HG02885 (cell line): ENCODE data around the gene LRRK2.

Experiments
- ATAC-seq: cut with Tn5 transposase; IDR thresholded peaks from one replicate; pipeline ENCODE4 v1.9.1; 2021; ENCODE audit warnings: mild to moderate bottlenecking; ENCODE audit not compliant: unreplicated experiment, poor library complexity

LRRK2 gene

DNA sequence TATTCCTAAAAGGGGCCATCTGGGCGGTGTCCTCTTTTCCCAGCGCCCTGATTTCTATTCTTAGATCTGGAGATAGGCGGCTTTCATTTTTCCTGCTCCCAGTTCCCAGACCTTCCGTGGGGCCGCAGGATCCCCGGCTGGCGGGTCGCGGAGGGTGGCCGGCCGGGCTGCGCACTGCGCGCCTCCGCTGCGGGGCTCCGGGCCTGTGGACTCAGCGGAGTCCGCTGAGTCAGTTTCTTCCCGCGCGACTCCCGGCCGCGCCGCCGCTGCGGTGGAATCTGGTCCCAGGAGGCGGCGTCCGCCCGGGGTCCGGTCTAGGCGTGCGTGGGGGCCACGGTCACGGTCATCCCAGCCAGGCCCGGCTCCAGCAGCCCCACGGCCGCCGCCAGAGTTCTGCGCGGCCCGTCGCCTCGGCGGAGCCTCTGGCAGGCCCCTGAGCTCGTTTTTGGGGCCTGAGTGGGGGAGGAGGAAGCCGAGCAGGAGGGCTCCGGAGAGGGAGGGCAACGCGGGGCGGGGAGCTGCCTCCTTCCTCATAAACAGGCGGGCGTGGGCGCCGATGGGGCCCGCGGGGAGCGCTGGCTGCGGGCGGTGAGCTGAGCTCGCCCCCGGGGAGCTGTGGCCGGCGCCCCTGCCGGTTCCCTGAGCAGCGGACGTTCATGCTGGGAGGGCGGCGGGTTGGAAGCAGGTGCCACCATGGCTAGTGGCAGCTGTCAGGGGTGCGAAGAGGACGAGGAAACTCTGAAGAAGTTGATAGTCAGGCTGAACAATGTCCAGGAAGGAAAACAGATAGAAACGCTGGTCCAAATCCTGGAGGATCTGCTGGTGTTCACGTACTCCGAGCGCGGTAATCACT lies at the start of gene LRRK2:
TSS of gene LRRK2 (plus strand) at position 559 of the 853 bp plus-strand sequence. CDS start at position 694, 135 bp downstream.
- ATAC-seq, result peak; percentile 68

DNA sequence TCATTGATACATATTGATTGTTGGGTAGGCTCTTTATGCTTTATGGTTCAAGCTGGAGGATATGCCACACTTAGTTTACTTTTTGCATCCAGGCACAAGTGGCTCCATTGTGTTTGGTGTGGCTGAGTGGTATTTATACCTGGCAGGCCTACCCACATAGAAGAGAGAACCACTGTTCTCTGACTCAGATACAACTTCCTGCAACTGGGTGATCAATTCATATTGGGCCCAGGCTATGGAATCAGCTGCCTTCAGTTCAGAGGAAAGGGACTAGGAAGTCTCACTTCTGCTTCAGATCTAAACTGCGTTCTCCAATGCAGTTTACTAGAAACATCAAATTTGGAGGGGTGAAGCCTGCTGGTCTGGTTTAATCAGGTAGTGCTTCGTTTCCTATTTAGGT lies 49.8 kb upstream of the LRRK2 start:
- no peak for ATAC-seq

DNA sequence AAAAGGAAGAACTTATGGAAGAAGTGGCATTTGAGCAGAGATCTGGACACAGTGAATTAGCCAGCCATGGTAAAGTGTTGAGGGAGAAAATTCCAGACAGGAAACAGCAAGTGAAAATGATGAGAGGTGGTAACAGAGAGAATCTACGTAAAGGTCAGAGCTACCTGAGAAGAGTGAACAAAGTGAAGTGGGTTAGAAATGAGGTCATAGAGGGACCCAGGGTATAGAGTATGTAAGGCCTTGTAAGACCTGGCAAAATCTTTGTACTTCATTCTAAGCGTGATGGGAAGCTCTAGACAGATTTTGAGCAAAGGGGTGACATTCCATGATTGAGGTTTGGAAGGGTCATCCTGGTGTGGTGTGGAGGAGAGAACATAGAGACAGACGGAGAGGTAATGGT lies 49.3 kb upstream of the LRRK2 start:
- ATAC-seq, result no peak

DNA sequence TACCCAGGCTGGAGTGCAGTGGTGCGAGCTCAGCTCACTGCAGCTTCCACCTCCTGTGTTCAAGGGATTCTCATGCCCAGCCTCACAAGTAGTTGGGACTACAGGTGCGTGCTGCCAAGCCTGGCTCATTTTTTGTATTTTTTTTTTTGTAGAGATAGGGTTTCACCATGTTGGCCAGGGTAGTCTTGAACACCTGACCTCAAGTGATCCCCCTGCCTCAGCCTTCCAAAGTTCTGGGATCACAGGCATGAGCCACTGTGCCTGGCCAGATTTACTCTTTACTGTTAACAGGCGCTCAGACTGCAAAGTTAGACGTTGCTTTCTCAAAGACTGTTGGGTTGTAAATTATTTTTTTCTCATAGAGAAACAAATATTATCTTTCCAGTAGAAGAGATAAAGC lies 46.1 kb upstream of the LRRK2 start:
- ATAC-seq, result no peak

DNA sequence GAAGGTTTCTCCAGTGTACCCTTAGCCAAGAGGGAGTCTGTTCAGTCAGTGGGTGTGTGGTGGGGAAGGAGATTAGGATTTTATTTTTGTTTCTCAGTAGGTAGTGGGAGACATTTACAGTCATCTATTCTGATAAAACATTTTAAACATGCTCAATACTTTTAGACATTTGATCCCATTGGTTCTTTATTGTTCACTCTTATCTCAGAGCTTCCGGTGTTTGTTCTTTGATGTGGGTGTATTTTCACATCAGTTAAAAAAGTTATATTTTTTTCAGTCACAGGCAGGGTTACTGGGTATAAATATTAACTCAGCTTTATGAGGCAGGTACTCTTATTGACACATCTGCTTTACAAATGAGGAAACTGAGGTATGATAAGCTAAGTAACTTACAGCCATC lies 43.3 kb upstream of the LRRK2 start:
- ATAC-seq, result no peak

DNA sequence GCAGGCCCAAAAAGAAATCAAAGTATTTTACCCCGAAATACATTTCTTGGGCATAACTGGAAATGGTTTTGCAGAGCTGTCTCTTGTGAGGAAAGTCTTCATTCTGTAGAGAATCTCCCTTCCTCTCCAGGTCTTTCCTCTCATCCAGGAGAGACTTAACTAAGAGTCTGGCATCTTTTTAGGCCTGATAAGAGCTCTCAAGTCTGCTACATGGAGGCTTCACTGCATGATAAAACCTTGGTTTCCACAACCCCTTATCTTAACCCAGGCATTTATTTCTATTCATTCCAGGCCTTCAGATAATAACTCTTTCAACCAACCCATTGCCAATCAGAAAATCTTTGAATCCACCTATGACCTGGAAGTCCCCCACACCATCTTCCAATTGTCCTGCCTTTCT lies 41.1 kb upstream of the LRRK2 start:
- no peak for ATAC-seq

DNA sequence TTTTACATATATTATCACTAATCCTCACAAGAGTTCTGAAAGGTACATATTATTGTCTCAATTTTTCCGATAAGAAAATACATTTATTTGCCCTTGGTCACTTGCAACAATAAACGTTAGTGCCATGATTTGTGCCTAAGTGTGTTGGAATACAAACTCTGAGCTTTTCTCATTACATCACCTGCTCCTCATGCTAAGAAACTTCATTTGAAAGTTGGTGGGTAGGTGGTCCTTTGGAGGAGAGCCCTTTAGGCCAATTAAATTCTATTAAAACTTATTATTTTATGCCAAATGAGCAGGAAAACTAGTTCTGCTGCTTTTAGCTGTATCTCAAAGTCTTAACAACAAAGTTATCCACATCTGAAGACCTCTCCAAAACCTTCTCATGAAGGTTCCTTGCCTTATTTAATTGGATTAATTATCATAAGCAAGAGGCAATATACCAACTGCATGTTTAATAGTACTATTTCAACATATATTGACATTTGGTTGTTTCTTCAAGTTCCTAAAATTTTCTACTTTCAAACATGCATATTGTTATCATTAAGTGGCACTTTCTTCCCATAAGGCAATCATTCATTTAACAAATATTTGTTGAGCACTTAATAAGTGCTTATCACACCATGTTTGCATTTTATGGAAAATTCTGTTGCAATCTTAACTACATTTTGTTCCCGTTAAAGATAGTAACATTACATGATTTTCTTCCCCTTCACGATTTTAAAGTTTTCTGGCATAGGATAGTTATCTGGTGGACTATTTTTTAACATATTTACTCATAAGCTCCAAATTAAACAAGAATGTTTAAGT lies 40.1 kb upstream of the LRRK2 start:
- ATAC-seq, result no peak

DNA sequence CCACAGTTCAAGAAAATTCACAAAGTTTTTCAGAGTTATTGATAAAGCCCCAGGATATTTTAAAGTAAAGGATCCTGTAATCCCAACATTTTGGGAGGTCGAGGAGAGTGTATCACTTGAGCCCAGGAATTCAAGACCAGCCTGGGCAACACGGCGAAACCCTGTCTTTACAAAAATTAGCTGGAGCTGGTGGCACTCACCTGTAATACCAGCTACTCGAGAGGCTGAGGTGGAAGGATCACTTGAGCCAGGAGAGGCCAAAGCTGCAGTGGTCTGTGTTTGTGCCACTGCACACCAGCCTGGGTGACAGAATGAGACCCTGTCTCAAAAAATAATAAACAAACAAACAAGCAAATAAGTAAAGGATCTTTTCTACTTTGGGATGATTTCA lies 39.5 kb upstream of the LRRK2 start:
- ATAC-seq, result no peak

DNA sequence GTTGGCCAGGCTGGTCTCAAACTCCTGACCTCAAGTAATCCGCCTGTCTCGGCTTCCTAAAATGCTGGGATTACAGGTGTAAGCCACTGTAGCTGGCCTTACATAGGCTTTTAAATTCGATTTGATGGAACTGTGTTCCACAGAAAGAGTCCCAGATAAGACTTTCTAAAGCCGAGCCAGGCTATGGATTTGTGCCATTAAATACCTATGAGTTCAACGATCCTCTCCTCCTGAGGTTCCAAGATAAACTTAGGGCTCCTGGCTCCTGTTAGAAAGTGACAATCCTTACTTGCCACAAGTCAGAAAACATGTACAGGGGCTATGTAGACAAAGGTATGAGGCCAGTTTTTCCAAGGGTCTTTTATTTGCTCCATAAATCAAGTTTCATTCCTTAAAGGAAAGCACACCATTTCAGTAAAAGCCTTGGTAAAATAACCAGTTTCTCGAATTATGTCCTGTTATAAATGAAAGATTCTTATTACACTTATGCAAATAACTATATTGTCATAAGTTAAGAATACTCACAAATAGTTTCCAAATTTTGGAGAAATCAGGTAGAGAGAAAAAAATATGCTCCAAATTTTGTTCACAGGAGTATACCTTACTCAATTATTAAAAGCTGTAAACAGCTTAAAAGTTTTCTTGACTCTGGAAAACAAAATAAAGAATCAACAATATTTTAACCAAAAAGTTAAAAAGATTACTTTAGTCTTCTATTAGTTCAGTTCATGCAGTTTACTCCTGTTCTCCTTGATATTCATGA lies 36.1 kb upstream of the LRRK2 start:
- ATAC-seq, result no peak

DNA sequence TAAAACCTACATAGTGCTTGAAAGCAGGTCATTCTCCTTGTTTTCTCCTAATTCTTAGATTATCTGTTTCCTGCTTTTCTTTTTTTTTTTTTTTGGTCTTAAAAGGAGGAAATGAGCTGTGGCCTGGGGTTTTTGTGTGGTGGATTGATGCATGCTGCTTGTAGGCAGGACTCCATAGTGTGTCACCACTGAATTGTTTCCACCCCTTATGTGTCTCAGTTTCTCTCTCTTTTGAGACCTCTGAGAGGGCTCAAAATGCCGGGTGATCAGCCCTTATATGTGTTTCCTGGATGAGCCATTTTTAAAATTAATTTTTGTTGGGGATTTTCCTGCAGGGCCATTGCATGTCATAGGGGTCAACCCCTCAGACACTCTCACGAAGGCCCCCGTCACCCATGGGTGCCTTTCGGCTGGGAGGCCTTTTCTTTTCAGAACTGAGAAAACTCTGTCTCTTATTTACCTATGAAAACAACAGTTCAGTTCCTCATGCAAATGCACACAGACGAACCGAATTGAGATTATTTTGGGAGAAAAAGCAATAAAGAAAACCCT lies 32.0 kb upstream of the LRRK2 start:
- peak; percentile 97 for ATAC-seq

DNA sequence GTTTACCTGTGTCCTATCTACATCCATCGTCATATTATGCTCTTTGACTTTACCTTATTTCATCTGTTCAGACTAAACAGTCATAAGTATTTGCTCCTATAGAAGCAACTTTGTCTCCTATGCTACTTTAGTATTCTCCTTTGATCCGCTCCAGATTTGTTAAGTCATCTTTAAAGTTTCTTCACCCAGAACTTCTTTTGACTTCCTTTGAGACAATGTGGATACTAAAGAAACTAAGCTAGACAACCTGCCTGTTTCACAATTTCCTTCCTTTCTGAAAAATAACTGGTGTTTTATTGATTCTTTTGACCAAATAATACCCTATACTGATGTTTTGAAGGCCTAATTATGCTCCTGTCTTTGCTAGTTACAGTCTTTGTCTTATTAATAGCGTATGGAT lies 30.0 kb upstream of the LRRK2 start:
- ATAC-seq, result no peak

DNA sequence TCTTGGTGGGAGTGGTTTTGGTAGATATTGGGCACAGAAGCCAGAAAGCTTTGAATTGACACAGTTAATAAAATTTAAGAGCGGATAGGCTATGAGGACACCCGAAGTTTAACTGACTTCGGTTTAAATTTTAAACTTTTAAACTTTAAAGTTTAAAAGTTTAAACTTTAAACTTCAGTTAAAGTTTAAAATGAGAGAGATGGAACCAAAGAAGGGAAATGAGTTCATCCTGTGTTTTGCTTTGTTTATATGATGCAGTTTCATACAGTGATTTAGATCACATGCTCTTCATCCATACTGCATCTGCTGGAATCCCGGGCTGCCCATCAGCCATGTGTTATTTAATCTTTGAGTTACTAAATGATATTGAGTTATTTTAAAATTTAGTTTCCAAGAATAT lies 27.2 kb upstream of the LRRK2 start:
- no peak for ATAC-seq

DNA sequence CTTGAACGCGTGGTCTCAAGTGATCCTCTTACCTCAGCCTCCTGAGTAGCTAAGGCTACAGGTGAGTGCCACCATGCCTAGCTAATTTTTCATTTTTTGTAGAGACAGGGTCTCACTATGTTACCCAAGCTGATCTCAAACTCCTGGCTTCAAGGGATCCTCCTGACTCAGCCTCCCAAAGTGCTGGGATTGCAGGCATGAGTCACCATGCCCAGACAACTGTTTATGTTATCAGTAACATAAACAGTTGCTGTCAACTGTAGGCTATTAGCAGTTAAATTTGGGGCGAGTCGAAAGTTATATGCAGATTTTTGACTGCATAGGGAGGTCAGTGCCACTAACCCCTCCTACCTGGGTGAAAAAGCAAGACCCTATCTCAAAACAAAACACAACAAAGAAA lies 26.2 kb upstream of the LRRK2 start:
- ATAC-seq, result no peak

DNA sequence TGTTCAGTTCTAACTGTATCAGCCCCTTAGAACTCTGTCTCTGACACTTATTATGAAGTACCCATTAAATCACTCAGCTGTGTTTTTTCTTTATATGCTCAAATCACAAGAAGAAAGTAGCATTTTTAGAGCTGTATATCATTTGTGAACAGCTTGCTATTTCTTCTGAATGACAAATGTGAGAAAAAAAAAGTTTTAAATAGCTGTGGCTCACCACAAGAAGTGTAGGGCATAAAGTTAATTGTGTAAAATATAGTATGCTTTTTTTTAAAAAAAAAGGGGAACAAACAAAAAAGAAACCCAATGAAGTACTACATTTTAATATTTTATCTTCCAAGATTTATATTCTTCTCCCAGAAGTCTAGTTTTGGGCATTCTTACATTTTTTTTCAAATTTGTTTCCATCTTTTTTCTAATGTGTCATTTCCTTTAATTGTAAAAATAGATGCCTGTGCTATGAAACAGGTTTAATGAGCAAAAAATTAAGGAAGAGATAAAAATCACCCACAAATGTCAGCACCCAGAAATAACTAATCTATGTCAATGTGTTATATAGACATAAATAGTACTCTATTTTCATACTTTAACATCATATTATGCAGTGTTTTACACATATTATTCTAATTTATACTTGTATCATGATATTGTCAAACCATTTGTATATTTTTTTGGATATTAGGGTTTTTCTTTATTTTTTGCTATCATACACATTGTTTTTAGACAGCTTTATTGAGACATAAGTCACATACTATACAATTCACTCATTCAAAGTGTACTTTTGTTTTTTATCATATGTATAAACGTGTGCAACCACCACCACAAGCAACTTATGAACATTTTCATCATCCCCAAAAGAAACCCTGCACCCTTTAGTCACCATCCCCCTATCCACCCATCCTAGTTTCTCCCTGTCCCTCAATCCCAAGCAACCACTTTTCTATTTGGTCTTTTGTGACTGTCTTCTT lies 22.4 kb upstream of the LRRK2 start:
- ATAC-seq, result no peak

DNA sequence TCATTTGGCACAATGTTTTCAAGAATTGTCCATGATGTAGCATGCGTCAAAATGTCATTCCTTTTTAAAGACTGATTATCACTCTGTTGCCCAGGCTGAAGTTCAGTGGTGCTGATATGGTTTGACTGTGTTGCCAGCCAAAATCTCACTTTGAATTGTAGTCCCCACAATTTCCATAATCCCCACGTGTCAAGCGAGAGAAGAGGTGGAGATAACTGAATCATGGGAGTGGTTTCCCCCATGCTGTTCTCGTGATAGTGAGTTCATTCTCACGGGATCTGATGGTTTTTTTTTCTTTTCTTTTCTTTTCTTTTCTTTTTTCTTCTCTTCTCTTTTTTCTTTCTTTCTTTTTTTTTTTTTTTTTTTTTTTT lies 21.8 kb upstream of the LRRK2 start:
- no peak for ATAC-seq

DNA sequence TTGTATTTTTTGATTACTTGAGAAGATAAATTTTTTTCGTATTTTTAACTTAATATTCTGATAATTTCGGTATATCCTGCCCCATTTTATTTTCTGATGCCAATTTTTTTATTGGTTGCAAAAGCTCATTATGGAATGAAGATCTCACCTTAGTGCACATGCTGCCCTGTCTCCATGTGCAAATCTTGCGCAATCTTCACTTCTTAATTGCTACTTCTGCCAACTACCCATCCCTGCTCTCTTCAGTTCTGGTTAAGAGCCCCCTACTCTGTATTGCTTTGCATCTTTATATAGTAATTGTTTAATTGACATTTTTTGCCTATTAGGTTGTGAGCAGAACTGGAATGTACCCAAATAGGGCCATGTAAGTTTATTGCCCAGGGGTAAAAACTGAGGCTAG lies 20.5 kb upstream of the LRRK2 start:
- no peak for ATAC-seq

DNA sequence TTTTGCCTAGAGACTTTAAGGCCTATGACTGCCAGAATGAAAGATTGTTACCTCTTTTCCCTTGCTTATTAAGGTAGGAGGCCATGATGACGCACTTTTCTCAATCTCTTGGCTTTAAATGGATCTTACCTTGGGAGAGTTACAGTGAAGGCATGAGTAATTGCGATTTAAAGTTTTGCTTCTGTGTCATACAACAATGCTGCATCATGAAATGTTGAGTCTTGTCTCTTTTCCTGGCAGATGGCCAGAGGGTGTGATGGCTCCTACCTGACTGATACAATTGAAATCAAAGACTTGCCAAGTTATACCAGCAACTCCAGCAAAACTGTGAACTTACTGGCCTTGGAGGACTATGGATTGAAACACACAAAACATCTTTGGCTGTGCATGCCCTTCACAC lies 17.2 kb upstream of the LRRK2 start:
- no peak for ATAC-seq

DNA sequence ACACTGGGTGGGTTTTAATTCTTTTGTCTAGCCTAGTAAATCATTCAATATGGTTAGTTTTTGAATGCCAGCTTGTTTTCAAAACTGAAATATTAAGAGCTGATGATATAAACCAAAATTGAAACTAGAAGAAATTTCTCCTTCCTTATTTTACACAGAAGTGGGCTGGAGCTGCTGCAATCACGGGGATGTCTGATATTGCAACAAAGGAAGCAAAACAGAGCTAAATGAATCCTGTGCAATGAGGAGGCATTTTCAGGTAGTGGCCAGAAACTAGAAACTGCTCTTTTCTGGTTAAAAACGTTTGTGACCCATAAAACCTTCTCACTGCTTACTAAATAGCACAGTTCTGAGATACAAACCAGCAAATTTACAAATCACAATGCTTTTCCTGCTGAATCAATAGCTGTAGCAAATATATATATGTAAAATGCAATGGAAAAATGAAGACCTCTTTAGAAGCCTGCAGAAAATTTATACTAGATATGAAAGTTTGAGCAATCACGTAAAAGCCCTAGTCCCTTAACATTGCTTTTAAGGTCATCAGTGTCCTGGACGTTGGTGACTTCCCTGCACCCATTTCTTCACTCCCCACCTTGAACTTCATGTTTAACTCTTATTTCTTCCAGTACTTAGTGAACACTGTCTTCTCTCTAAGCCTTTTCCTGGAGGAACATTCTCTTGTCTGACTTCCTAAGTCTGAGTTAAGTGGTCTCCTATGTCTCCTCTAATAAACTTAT lies 15.9 kb upstream of the LRRK2 start:
- ATAC-seq, result peak; percentile 94

DNA sequence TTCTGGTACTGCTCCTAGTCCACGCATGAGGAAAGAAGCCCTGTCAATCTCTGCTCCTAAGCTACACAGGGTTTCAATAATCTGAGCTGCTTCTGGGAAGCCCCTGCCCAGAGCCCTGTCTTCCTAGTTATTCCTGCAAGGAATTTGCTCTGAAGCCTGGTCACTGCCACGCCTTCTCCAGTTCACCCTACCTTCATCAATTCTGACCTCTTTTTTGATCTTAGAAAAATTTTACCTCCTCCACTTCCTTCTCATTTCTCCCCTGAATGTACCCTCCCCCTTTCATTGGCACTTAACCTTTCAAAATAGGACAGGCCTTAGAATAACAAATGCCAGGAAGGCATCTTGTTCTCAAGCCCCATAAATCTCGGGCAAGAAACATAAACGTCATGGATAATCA lies 14.9 kb upstream of the LRRK2 start:
- ATAC-seq, result no peak
